GM18505 (cell line): ENCODE data around the gene NRP2.

Source experiments
- ATAC-seq: cut with Tn5 transposase; IDR thresholded peaks from one replicate; pipeline ENCODE4 v1.9.1; 2021; ENCODE audit not compliant: unreplicated experiment
- POLR2A ChIP-seq: IDR thresholded peaks from 4 replicates; pipeline ENCODE4 v1.6.1; 2011; ENCODE audit warnings: borderline replicate concordance; ENCODE audit not compliant: insufficient read depth, insufficient read length; ENCODE audit errors: extremely low read depth

Gene NRP2

GRCh38 chr2:205673312-205673711 is 9.0 kb upstream of the NRP2 start:
- ATAC-seq: no peak
- TF ChIP-seq POLR2A: no peak

DNA sequence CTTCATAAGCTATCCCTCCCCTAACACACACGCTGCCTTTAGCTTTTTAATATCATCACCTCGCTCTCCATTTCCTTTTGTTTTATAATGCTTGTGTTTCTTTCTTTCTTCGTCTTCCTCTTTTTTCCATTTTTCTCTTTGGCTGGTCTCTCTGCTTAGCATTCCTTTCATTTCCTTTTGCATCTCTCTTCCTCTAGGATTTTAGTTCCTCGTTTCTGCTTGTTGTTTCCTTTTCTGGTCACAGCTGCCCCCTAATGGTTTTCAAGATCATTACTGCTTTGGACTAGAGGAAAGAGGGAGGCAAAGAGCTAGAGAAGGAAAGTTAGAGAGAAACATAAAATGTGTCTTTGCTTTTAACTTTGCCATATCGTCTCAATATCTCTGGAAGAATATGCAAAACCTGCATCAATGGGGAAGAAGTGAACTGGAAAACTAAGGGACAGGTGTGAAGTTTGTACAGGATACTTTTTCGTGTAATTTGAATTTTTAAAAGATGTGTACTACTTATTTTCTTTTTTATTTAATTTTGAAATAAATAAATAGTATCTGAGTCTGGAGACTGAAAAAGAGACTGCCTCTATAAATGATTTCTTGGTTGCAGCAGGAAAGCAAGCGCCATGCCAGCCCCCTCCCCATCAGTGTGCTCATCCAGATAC is 6.3 kb upstream of the NRP2 start:
- TF ChIP-seq POLR2A: no peak
- ATAC-seq: no peak

DNA sequence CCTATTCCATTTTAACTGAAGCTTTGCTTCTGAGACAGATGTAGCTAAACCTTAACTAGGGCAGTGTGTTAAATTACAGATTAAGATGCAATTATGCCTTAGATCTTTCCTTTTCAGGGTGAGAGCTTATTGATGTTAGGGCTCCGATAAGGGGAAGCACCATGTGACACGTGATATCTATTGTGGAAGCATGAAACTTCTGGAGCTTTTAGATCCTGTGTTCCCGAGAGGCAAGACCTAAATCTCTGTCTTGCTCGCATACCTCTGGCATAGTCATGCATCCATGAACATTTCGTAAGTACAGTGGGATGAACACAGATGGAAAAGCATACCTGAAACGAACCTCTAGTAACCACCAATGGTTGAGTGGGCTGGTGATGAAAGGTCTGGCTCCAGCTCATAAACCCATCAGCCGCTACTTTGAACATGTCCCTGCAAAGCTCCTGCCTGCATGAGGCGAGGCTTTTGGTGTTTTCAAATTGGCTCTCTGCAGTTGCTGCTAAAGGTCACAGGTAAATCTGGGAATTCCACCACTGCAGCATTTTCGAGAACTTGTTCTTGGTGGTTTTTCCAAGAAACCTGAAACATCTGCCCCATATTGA is 3.7 kb upstream of the NRP2 start:
- ATAC-seq: no peak

GRCh38 chr2:205679410-205680009 is 2.8 kb upstream of the NRP2 start:
- no peak for TF ChIP-seq POLR2A
- ATAC-seq: no peak

More for the DNA sequence above, 3.7 kb upstream of the NRP2 start:
- no peak for TF ChIP-seq POLR2A

DNA sequence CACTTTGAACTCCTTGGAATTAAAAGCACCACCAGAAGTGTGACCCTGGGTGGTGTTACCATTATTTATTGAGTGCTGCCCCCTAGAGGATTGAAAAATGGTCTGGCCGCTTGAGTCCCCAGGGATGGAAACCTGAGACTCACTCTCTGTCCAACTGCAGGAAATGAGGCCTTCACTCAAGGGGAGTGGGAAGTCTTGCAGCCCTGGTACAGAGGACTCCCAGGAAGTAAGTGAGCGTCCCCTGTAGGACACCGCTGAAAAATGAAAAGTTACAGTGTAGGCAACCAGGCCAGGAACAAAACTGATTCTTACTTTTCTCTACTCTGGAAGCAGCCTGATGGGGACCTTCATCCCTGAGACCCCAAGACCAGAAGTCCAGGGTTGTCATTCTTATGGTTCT is 2.2 kb upstream of the NRP2 start:
- peak; percentile 35 for ATAC-seq
- no peak for TF ChIP-seq POLR2A

DNA sequence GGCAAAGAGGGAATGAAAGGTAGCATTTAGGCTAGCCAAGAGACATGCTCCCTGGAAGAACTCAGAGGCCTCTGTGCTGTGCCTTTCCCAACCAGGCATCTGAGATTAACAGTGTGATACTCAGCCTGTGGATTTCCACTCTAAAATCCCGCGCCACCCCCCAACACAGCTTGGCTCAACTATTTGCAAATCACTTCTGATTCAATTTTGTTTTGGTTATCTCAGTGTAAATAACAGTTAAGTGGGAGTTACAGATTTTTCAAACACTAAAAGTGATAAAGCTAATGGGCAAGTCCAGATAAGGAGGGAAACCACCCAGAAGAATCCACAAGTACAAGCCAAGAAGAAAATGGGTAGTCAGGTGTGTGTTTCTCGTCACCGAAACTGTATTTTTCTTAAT is 1.4 kb upstream of the NRP2 start:
- no peak for ATAC-seq
- no peak for TF ChIP-seq POLR2A

DNA sequence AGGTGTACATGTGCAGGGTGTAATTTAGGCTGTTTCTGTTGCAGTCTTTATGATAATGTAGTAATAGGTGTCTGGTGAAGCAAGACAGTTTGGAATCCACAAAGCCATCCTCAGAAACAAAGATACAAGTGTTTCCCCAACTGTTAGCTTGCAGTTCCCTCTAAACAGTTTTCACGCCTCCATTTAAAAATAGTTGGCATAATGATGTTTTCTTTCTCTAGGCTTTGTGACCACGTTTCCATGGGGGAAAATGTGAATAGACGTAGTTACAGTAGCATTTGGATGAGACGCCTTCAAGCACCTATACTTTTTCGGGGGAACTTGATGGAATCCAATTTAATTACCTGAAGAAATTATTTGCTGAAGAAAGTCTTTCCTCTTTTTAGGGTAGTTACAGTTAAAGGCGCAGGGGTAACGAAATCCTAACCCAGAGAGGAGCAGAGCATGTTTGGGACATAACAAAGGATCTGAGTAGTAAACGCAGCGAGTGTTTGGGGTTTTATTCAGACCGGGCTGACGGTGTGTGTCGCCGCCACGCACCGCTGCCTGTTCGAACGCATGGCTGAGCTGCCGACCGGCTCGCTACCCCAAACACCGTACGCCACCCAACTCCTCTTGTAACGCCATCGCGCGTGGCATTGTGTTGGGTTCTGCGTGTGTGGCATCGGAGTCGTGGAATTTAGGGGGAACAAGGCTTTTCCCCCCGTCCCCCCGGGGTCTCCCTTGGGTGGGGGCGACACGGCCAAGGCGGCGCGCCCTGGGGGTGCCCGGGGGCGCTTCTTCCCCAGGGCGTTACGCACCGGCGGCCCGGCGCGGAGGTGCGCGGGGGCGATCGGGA is 681 bp upstream of the NRP2 start:
- peak; percentile 51 for ATAC-seq
- TF ChIP-seq POLR2A: no peak

DNA sequence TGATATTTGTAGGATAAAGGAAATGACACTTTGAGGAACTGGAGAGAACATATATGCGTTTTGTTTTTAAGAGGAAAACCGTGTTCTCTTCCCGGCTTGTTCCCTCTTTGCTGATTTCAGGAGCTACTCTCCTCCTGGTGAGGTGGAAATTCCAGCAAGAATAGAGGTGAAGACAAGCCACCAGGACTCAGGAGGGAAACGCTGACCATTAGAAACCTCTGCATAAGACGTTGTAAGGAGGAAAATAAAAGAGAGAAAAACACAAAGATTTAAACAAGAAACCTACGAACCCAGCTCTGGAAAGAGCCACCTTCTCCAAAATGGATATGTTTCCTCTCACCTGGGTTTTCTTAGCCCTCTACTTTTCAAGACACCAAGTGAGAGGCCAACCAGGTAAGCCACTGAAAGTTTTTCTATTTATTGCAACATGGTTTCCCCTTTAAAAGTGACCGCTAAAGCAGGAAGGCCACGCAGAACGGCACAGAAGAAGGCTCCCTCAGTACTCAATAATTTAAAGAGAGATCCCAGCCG is 735 bp downstream of the NRP2 start:
- TF ChIP-seq POLR2A: no peak
- ATAC-seq: no peak

DNA sequence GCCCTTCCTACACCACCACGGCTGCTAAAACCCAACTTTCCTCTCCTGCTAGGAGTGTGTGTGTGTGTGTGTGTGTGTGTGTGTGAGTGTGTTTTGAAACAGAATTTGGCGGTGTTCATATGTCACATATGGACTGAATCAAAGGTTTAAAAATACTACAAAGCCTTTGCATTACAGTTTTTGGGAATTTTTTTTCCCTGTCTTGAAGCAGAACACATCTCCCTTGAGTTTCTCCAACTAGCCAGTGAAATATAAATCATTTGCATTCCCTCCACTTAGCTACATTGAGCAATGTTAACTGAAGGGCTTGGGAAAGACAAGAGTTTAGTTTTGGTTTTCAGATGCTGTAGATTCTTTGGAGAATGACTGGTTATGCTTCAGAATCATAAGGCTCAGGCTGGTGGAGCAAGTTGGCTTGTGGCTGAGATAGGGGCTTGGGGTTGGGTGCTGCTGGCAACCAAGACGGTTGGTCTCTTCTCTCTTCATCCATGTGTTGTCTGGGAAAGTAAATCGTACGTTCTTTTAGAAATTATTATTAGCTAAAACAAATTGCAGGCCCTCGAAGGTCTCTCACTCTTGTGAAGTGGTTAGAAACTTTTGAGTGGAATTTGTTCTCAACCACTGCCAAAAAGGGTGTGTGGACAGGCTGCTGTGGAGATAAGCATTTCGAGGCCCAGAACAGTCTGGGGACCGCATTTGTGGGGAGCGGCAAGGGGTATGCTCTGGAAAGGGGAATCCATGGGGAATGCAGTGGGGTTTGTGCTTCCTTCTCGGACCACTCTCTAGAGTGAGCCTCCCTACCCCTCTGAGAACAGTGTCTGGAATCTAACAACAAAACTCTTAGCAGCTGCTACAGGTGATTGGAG is 1.4 kb downstream of the NRP2 start:
- no peak for TF ChIP-seq POLR2A

GRCh38 chr2:205684871-205685313 is 2.6 kb downstream of the NRP2 start:
- ATAC-seq: no peak
- no peak for TF ChIP-seq POLR2A

More for the DNA sequence above, 1.4 kb downstream of the NRP2 start:
- ATAC-seq: no peak

DNA sequence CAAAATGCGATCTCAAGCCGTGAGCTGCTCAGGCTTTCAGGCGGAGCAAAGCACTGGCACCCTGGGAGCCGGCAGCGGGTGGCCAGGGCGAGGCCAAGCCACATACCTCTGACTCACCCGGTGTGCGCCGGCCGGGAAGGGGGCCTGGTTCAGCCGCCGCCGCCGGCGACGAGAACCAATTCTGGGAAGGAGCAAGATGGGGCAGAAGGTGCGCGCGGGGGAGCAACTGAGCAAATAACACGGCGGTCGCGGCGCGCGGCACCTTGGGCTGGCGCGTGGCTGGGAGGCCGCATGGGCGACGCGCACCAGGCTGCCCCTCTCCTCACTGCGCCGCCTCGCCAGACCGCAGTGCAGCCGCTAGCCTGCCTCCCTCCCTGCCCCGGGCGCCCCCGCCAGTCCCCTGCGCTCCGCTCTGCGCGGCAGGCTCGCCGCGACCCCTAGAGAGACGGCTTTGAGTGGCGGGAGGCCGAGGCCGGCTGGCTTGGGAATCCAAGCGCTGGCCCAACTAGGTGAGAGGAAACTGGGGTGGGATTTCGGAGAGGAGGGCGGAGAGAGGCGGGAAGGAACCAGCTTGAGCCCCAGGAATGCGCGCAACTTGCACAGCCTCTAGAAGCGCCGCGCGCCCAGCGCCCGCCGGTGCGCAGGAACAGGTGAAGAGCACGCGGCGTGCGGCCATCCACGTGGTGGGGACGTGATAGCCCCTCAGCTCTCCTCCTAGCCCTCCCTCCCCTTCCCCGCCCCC is 3.2 kb downstream of the NRP2 start:
- TF ChIP-seq POLR2A: no peak

More for the DNA sequence above, 3.2 kb downstream of the NRP2 start:
- no peak for ATAC-seq
